ENCODE data around the gene CA9.
A peak's percentile ranks its signal among the peaks of the same experiment; 100 is the strongest.

The CA9 gene

DNA sequence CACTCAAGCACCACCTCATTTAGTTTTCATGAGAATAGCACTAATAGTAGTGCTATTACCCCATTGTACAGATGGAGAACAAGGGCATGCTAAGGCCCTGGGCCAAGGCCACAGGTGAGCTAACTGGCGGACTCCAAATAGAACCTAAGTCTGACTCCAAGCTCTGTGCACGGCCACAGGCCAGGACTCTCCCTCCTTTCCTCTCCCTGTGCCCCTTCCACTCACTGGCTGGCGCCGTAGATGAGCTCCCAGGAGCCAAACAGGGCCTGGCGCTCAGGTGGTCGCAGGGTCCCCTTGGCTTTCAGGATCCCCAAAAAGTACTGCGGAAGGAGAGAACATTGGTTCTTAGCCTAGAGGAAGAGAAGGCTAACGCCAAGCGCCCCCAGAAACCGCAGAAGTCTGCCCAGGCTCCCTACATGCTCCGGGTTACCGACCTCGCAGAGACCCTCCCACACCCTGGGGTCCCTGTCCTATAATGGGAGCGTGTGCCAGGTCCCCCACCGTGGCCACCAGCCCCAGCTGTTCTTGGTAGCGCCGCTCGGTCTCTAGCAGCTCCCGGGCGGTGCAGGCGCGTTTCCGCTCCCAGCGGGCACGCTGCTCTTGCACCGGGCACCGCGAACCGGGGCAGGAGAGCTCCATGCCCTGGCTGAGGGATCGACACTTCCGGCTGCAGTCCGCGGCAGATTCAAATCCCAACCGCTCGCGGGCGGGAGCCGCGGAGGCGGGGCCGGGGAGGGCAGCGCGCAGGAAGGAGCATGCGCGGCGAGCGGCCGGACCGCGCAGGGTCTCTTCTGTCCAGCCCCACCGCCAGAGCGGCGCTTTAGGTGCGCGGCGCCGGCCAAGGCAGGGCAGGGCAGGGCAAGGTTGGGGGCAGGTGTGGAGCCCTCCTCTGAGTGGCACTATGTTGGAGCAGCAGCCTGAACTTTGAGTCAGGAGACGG lies 8.9 kb upstream of the CA9 start, which contains the start of gene ARHGEF39:
ARHGEF39 (minus strand) TSS at position 665 of the 940 bp plus-strand sequence; CDS start at position 639, 26 bp downstream.
- Histone ChIP-seq H3K27ac (ENCODE audit: low read length) (peak within 1 kb of the TSS; percentile 70), H3K4me1 (ENCODE audit: control insufficient read depth in 1 of 2, insufficient read depth in 2 of 2, low read length in 2 of 2) (peaks cover 5 to 24% of the 10 kb centered on the region in 2 donors), H3K9me3 (ENCODE audit: control insufficient read depth in 1 of 2, low read length in 2 of 2) (no peaks in the 10 kb centered on the region), H3K27me3 (ENCODE audit: low read depth, low read length) (no peaks in the 10 kb centered on the region), H3K36me3 (ENCODE audit: control insufficient read depth in 1 of 2, insufficient read depth in 2 of 2, low read length in 2 of 2) (peaks cover 8 to 10% of the 10 kb centered on the region in 2 donors), H3K4me3 (ENCODE audit: low read depth in 1 of 2, low read length in 2 of 2) (peak within 1 kb of the TSS; percentile 55 to 76)

DNA sequence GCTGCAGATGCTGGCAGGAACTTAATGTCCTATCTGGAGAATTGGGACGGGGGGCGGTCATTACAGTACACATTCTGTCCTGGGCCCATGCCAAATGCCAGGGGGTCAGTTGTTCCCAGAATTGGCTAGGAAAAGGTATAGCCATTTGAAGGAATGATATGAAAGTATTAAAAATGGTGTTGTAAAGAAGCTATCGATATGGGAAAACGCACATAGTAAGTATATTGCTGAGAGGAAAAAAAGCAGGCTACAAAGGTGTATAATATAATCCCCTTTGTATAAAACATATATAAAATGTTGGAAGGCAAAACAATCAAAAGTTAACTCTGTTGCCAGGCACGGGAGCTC lies 8.3 kb upstream of the CA9 start:
- Histone ChIP-seq H3K27me3 (ENCODE audit: low read depth, low read length) (no peaks in the 10 kb centered on the region), H3K4me3 (ENCODE audit: low read depth in 1 of 2, low read length in 2 of 2) (peak overlapping the region; percentile 55 to 76), H3K4me1 (ENCODE audit: control insufficient read depth in 1 of 2, insufficient read depth in 2 of 2, low read length in 2 of 2) (peaks cover 5 to 19% of the 10 kb centered on the region in 2 donors)

DNA sequence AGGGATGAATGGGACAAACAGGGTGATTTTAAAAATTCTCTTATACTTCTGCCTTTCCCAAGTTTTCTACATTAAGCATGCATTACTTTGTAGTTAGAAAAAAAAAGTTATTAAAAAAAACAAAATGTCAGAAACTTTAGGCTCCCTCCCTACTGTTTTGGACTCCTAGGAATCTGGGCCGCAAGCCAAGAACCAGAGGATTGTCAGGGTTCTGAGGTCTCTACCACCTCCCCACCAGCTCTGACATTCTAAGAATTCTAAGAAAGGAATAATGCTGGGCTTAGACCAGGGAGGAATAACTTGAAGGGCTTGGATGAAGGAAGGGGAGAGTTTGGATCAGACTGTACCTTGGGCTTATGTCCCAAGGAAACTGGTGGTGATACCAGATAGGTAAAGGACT lies 7.7 kb upstream of the CA9 start:
- H3K27me3 ChIP-seq (ENCODE audit: low read depth, low read length): no peaks in the 10 kb centered on the region
- H3K27ac ChIP-seq (ENCODE audit: low read length): no peak overlapping the region
- H3K9me3 ChIP-seq (ENCODE audit: control insufficient read depth in 1 of 2, low read length in 2 of 2): no peaks in the 10 kb centered on the region
- H3K36me3 ChIP-seq (ENCODE audit: control insufficient read depth in 1 of 2, insufficient read depth in 2 of 2, low read length in 2 of 2): no peaks in the 10 kb centered on the region
- no peak overlapping the region for H3K4me3 ChIP-seq (ENCODE audit: low read depth in 1 of 2, low read length in 2 of 2)
- H3K4me1 ChIP-seq (ENCODE audit: control insufficient read depth in 1 of 2, insufficient read depth in 2 of 2, low read length in 2 of 2): peaks cover 5 to 14% of the 10 kb centered on the region in 2 donors

More for the DNA sequence above, 8.3 kb upstream of the CA9 start:
- peak overlapping the region; percentile 29 for H3K27ac ChIP-seq (ENCODE audit: low read length)
- peaks cover 3 to 5% of the 10 kb centered on the region in 2 donors for H3K36me3 ChIP-seq (ENCODE audit: control insufficient read depth in 1 of 2, insufficient read depth in 2 of 2, low read length in 2 of 2)
- no peaks in the 10 kb centered on the region for H3K9me3 ChIP-seq (ENCODE audit: control insufficient read depth in 1 of 2, low read length in 2 of 2)

DNA sequence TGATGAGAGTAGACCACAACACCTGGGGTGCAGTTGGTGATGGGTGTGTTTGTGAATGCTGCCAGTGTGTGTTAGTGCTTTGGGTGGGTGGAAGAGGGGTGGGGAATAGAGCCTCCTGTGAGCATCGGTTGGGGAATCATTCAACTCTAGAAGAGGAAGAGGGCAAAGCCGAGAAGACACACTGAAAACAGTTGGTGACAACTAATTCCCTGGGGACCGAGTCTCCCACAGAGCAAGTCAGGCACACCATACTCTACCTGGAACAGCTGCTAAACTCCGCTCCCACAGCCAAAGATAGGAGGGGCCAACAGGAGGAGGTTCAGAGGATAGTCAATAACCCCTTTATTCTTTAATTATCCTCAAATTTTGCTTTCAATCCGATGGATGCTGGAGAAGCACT lies 7.2 kb upstream of the CA9 start:
- Histone ChIP-seq H3K4me1 (ENCODE audit: control insufficient read depth in 1 of 2, insufficient read depth in 2 of 2, low read length in 2 of 2) (peaks cover 5 to 14% of the 10 kb centered on the region in 2 donors), H3K27ac (ENCODE audit: low read length) (no peak overlapping the region), H3K36me3 (ENCODE audit: control insufficient read depth in 1 of 2, insufficient read depth in 2 of 2, low read length in 2 of 2) (no peaks in the 10 kb centered on the region), H3K9me3 (ENCODE audit: control insufficient read depth in 1 of 2, low read length in 2 of 2) (no peaks in the 10 kb centered on the region), H3K4me3 (ENCODE audit: low read depth in 1 of 2, low read length in 2 of 2) (no peak overlapping the region), H3K27me3 (ENCODE audit: low read depth, low read length) (no peaks in the 10 kb centered on the region)

DNA sequence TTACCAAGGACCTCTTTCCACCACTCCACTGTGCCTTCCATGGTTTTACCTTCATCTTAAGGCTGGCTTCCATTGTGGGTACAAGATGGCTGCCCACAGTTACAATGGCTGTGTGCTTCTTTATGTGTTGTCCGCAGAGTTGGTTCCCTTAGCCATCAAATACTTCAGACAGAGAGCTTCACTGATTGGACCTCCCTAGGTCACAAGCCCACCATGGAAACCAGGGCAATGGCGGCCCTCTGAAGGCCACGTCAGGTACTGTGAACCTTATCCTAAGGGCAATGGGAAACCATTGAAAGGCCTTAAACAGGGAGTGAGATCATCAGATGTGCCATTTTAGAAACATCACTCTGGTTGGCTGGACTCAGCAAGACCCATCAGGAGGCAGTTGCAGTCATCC lies 5.8 kb upstream of the CA9 start:
- Histone ChIP-seq H3K27ac (ENCODE audit: low read length) (no peak overlapping the region), H3K4me3 (ENCODE audit: low read depth in 1 of 2, low read length in 2 of 2) (no peak overlapping the region), H3K4me1 (ENCODE audit: control insufficient read depth in 1 of 2, insufficient read depth in 2 of 2, low read length in 2 of 2) (peaks cover 5 to 7% of the 10 kb centered on the region in 2 donors), H3K36me3 (ENCODE audit: control insufficient read depth in 1 of 2, insufficient read depth in 2 of 2, low read length in 2 of 2) (no peaks in the 10 kb centered on the region), H3K9me3 (ENCODE audit: control insufficient read depth in 1 of 2, low read length in 2 of 2) (no peaks in the 10 kb centered on the region), H3K27me3 (ENCODE audit: low read depth, low read length) (no peaks in the 10 kb centered on the region)

DNA sequence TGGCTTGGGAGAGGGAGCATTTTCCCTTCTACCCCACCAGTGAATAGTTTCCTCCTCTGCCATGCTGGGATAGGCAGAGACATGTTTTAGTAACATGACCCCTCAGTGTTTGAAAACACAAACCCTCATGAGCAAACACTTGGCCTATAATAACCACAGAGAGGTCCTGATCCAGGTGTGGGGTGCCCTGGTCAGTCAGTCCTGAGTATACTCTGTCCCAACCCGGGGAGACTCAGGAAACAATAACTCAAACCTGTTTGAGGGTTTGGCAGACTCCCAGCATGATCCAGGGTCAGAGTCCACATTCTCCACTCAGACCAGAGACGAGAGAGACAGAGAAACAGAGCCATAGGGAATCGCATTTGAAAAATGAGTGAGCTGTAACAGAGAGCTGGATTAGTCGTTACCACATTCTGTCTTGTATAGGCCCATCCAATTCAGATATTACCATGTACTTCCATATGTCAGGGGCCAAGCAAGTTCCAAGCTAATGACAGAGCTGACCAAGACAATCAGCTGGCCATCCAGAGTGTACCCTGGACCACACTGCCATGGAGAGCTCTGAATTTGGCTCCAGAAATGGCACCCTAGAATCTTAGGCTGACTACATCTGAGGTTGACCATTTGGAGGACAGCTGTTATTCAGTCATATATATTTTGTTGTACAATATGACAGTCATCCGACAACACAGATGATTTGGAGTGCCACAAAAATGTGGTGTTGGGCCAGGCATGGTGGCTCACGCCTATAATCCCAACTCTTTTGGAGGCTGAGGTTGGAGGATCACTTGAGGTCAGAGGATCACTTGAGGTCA lies 4.2 kb upstream of the CA9 start:
- Histone ChIP-seq H3K4me1 (ENCODE audit: control insufficient read depth in 1 of 2, insufficient read depth in 2 of 2, low read length in 2 of 2) (peaks cover 1 to 11% of the 10 kb centered on the region in 2 donors), H3K9me3 (ENCODE audit: control insufficient read depth in 1 of 2, low read length in 2 of 2) (no peaks in the 10 kb centered on the region), H3K27me3 (ENCODE audit: low read depth, low read length) (no peaks in the 10 kb centered on the region), H3K4me3 (ENCODE audit: low read depth in 1 of 2, low read length in 2 of 2) (peak overlapping the region in 1 of 2 donors; percentile 7), H3K27ac (ENCODE audit: low read length) (peak overlapping the region; percentile 48), H3K36me3 (ENCODE audit: control insufficient read depth in 1 of 2, insufficient read depth in 2 of 2, low read length in 2 of 2) (no peaks in the 10 kb centered on the region)

DNA sequence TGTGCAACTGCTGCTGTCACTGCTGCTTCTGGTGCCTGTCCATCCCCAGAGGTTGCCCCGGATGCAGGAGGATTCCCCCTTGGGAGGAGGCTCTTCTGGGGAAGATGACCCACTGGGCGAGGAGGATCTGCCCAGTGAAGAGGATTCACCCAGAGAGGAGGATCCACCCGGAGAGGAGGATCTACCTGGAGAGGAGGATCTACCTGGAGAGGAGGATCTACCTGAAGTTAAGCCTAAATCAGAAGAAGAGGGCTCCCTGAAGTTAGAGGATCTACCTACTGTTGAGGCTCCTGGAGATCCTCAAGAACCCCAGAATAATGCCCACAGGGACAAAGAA lies 265 bp downstream of the CA9 start:
- H3K27me3 ChIP-seq (ENCODE audit: low read depth, low read length): peaks cover 4% of the 10 kb centered on the region
- no peaks in the 10 kb centered on the region for H3K9me3 ChIP-seq (ENCODE audit: control insufficient read depth in 1 of 2, low read length in 2 of 2)
- H3K36me3 ChIP-seq (ENCODE audit: control insufficient read depth in 1 of 2, insufficient read depth in 2 of 2, low read length in 2 of 2): no peaks in the 10 kb centered on the region
- peaks cover 0 to 15% of the 10 kb centered on the region in 2 donors for H3K4me1 ChIP-seq (ENCODE audit: control insufficient read depth in 1 of 2, insufficient read depth in 2 of 2, low read length in 2 of 2)
- peak overlapping the region in 1 of 2 donors; percentile 37 for H3K4me3 ChIP-seq (ENCODE audit: low read depth in 1 of 2, low read length in 2 of 2)
- H3K27ac ChIP-seq (ENCODE audit: low read length): peak overlapping the region; percentile 56

DNA sequence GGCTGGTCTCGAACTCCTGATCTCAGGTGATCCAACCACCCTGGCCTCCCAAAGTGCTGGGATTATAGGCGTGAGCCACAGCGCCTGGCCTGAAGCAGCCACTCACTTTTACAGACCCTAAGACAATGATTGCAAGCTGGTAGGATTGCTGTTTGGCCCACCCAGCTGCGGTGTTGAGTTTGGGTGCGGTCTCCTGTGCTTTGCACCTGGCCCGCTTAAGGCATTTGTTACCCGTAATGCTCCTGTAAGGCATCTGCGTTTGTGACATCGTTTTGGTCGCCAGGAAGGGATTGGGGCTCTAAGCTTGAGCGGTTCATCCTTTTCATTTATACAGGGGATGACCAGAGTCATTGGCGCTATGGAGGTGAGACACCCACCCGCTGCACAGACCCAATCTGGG lies 1.5 kb downstream of the CA9 start:
- Histone ChIP-seq H3K4me1 (ENCODE audit: control insufficient read depth in 1 of 2, insufficient read depth in 2 of 2, low read length in 2 of 2) (peaks cover 0 to 15% of the 10 kb centered on the region in 2 donors), H3K36me3 (ENCODE audit: control insufficient read depth in 1 of 2, insufficient read depth in 2 of 2, low read length in 2 of 2) (no peaks in the 10 kb centered on the region), H3K27ac (ENCODE audit: low read length) (no peak overlapping the region), H3K27me3 (ENCODE audit: low read depth, low read length) (peaks cover 4% of the 10 kb centered on the region), H3K4me3 (ENCODE audit: low read depth in 1 of 2, low read length in 2 of 2) (peak overlapping the region; percentile 17 to 68), H3K9me3 (ENCODE audit: control insufficient read depth in 1 of 2, low read length in 2 of 2) (no peaks in the 10 kb centered on the region)

DNA sequence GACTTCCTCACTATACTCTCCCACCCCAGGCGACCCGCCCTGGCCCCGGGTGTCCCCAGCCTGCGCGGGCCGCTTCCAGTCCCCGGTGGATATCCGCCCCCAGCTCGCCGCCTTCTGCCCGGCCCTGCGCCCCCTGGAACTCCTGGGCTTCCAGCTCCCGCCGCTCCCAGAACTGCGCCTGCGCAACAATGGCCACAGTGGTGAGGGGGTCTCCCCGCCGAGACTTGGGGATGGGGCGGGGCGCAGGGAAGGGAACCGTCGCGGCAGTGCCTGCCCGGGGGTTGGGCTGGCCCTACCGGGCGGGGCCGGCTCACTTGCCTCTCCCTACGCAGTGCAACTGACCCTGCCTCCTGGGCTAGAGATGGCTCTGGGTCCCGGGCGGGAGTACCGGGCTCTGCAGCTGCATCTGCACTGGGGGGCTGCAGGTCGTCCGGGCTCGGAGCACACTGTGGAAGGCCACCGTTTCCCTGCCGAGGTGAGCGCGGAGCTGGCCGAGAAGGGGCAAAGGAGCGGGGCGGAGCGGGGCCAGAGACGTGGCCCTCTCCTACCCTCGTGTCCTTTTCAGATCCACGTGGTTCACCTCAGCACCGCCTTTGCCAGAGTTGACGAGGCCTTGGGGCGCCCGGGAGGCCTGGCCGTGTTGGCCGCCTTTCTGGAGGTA lies 2.1 kb downstream of the CA9 start:
- Histone ChIP-seq H3K4me1 (ENCODE audit: control insufficient read depth in 1 of 2, insufficient read depth in 2 of 2, low read length in 2 of 2) (peaks cover 0 to 15% of the 10 kb centered on the region in 2 donors), H3K27ac (ENCODE audit: low read length) (no peak overlapping the region)

DNA sequence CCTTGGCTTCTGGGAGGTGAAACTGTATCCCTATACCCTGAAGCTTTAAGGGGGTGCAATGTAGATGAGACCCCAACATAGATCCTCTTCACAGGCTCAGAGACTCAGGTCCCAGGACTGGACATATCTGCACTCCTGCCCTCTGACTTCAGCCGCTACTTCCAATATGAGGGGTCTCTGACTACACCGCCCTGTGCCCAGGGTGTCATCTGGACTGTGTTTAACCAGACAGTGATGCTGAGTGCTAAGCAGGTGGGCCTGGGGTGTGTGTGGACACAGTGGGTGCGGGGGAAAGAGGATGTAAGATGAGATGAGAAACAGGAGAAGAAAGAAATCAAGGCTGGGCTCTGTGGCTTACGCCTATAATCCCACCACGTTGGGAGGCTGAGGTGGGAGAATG lies 5.4 kb downstream of the CA9 start:
- Histone ChIP-seq H3K9me3 (ENCODE audit: control insufficient read depth in 1 of 2, low read length in 2 of 2) (no peaks in the 10 kb centered on the region), H3K27me3 (ENCODE audit: low read depth, low read length) (peaks cover 4% of the 10 kb centered on the region), H3K4me1 (ENCODE audit: control insufficient read depth in 1 of 2, insufficient read depth in 2 of 2, low read length in 2 of 2) (peaks cover 0 to 25% of the 10 kb centered on the region in 2 donors), H3K27ac (ENCODE audit: low read length) (no peak overlapping the region), H3K4me3 (ENCODE audit: low read depth in 1 of 2, low read length in 2 of 2) (no peak overlapping the region), H3K36me3 (ENCODE audit: control insufficient read depth in 1 of 2, insufficient read depth in 2 of 2, low read length in 2 of 2) (peaks cover 17 to 19% of the 10 kb centered on the region in 2 donors)

More for the DNA sequence above, 2.1 kb downstream of the CA9 start:
- Histone ChIP-seq H3K4me3 (ENCODE audit: low read depth in 1 of 2, low read length in 2 of 2) (peak overlapping the region; percentile 17 to 68), H3K36me3 (ENCODE audit: control insufficient read depth in 1 of 2, insufficient read depth in 2 of 2, low read length in 2 of 2) (no peaks in the 10 kb centered on the region), H3K27me3 (ENCODE audit: low read depth, low read length) (peaks cover 4% of the 10 kb centered on the region), H3K9me3 (ENCODE audit: control insufficient read depth in 1 of 2, low read length in 2 of 2) (no peaks in the 10 kb centered on the region)

Data from muscle layer of duodenum (tissue), 2 donors.